ENCODE data around the gene TRAPPC2L.

TRAPPC2L gene

GRCh38 chr16:88877564-88878289, 20.8 kb downstream of the TRAPPC2L start:
- H3K4me3 ChIP-seq: no peak overlapping the region
- H3K36me3 ChIP-seq: peaks cover 0 to 4% (median 0%) of the 10 kb centered on the region in 3 donors
- no peak overlapping the region for H3K27ac ChIP-seq
- no peaks in the 10 kb centered on the region for H3K9me3 ChIP-seq
- DNase-seq: no peak
- H3K27me3 ChIP-seq: peaks cover 0 to 62% of the 10 kb centered on the region in 2 donors
- intact Hi-C loops (cut with DNase I; ENCODE audit: low total_unique reads): no loop called here
- TF ChIP-seq CTCF (IDR thresholded peaks at IDR 0.05): no peak
- peaks cover 0 to 10% (median 0%) of the 10 kb centered on the region in 4 donors for H3K4me1 ChIP-seq

GRCh38 chr16:88878356-88878755, 21.4 kb downstream of the TRAPPC2L start:
- Histone ChIP-seq H3K4me1 (peaks cover 0 to 10% (median 0%) of the 10 kb centered on the region in 4 donors), H3K27ac (no peak overlapping the region), H3K9me3 (no peaks in the 10 kb centered on the region), H3K4me3 (no peak overlapping the region), H3K27me3 (peaks cover 0 to 60% of the 10 kb centered on the region in 2 donors), H3K36me3 (peaks cover 0 to 4% (median 0%) of the 10 kb centered on the region in 3 donors)
- no peak for DNase-seq
- no peak for TF ChIP-seq CTCF (IDR thresholded peaks at IDR 0.05)
- intact Hi-C loops (cut with DNase I; ENCODE audit: low total_unique reads): no loop called here

GRCh38 chr16:88878967-88879787, 22.2 kb downstream of the TRAPPC2L start:
- H3K36me3 ChIP-seq: peaks cover 0 to 4% (median 0%) of the 10 kb centered on the region in 3 donors

GRCh38 chr16:88879788-88880055, 22.8 kb downstream of the TRAPPC2L start:
- DNase-seq: no peak
- Histone ChIP-seq H3K27me3 (peaks cover 0 to 60% of the 10 kb centered on the region in 2 donors), H3K4me1 (peaks cover 0 to 10% (median 0%) of the 10 kb centered on the region in 4 donors), H3K36me3 (peaks cover 0 to 4% (median 0%) of the 10 kb centered on the region in 3 donors), H3K9me3 (no peaks in the 10 kb centered on the region), H3K4me3 (no peak overlapping the region), H3K27ac (no peak overlapping the region)
- no peak for TF ChIP-seq CTCF (IDR thresholded peaks at IDR 0.05)
- intact Hi-C loops (cut with DNase I; ENCODE audit: low total_unique reads): no loop called here

More at GRCh38 chr16:88878967-88879787, 22.2 kb downstream of the TRAPPC2L start:
- H3K27ac ChIP-seq: no peak overlapping the region
- no peak for TF ChIP-seq CTCF (IDR thresholded peaks at IDR 0.05)
- H3K27me3 ChIP-seq: peaks cover 0 to 55% of the 10 kb centered on the region in 2 donors
- peaks cover 0 to 10% (median 0%) of the 10 kb centered on the region in 4 donors for H3K4me1 ChIP-seq
- no peaks in the 10 kb centered on the region for H3K9me3 ChIP-seq
- no peak overlapping the region for H3K4me3 ChIP-seq
- no peak for DNase-seq
- intact Hi-C loops (cut with DNase I; ENCODE audit: low total_unique reads): no loop called here

GRCh38 chr16:88880226-88881006, 23.5 kb downstream of the TRAPPC2L start:
- peaks cover 0 to 66% of the 10 kb centered on the region in 2 donors for H3K27me3 ChIP-seq
- H3K9me3 ChIP-seq: no peaks in the 10 kb centered on the region
- no peak for DNase-seq
- H3K4me1 ChIP-seq: peaks cover 0 to 10% (median 0%) of the 10 kb centered on the region in 4 donors
- H3K27ac ChIP-seq: no peak overlapping the region
- H3K4me3 ChIP-seq: no peak overlapping the region
- TF ChIP-seq CTCF (IDR thresholded peaks at IDR 0.05): no peak
- peaks cover 0 to 4% (median 0%) of the 10 kb centered on the region in 3 donors for H3K36me3 ChIP-seq
- intact Hi-C loops (cut with DNase I; ENCODE audit: low total_unique reads): no loop called here
